Neural cell (in vitro differentiated cells): ENCODE results near the gene CTR9. TPM values are rescaled to one million over a fixed set of nuclear protein-coding genes. Genes with fewer than 3 reads are reported as not detected.
A peak's percentile ranks its signal among the peaks of the same experiment; 100 is the strongest.

Source experiments
- H2AFZ ChIP-seq: fragments of 200-600, 300-800 bp; sonication (generic), shearing (Covaris generic); 2 replicates; pipeline ENCODE4 v1.6.0; 2014; ENCODE audit warnings: low read depth, mild to moderate bottlenecking, antibody characterized with exemption, low read length, moderate library complexity
- H3F3A ChIP-seq: fragments of 200-600 bp; shearing (Covaris generic); 2 replicates; pipeline ENCODE4 v1.6.1; 2016; ENCODE audit warnings: mild to moderate bottlenecking, moderate library complexity, mixed read lengths, antibody characterized with exemption, low read length; ENCODE audit not compliant: insufficient read depth, poor library complexity, severe bottlenecking
- H3K27ac ChIP-seq: fragments of 200-600, 300-800 bp; sonication (generic), shearing (Covaris generic); 2 replicates; pipeline ENCODE4 v1.5.1; 2014; ENCODE audit warnings: mild to moderate bottlenecking, low read length, moderate library complexity
- H3K27me3 ChIP-seq: fragments of 300-800, 200-600 bp; sonication (generic), shearing (Covaris generic); 2 replicates; pipeline ENCODE4 v1.6.0; 2014; ENCODE audit warnings: mild to moderate bottlenecking, low read depth, low read length, moderate library complexity; ENCODE audit not compliant: insufficient read depth
- H3K36me3 ChIP-seq: fragments of 300-800, 200-600 bp; sonication (generic), shearing (Covaris generic); 2 replicates; pipeline ENCODE4 v1.5.1; 2014; ENCODE audit warnings: mild to moderate bottlenecking, antibody characterized with exemption, low read length, moderate library complexity; ENCODE audit not compliant: insufficient read depth
- H3K4me2 ChIP-seq: fragments of 300-800, 200-600 bp; sonication (generic), shearing (Covaris generic); 2 replicates; pipeline ENCODE4 v1.6.0; 2014; ENCODE audit warnings: mild to moderate bottlenecking, low read length
- H3K4me3 ChIP-seq: fragments of 300-800, 200-600 bp; sonication (generic), shearing (Covaris generic); 2 replicates; pipeline ENCODE4 v1.5.1; 2014; ENCODE audit warnings: mild to moderate bottlenecking, low read length, moderate library complexity
- H3K79me2 ChIP-seq: fragments of 200-600 bp; shearing (Covaris generic); replicated peaks from 2 replicates; pipeline ENCODE4 v1.6.0; 2014; ENCODE audit warnings: mild to moderate bottlenecking, low read length, moderate library complexity; ENCODE audit not compliant: insufficient read depth
- H3K9ac ChIP-seq: fragments of 300-800, 200-600 bp; sonication (generic), shearing (Covaris generic); 2 replicates; pipeline ENCODE4 v1.6.1; 2016; ENCODE audit warnings: mild to moderate bottlenecking, low read length, mixed read lengths
- H3K9me2 ChIP-seq: fragments of 200-600 bp; shearing (Covaris generic); 2 replicates; pipeline ENCODE4 v1.6.1; 2016; ENCODE audit warnings: mild to moderate bottlenecking, low read length, mixed read lengths; ENCODE audit not compliant: insufficient read depth
- H3K9me3 ChIP-seq: fragments of 200-600, 300-800 bp; sonication (generic), shearing (Covaris generic); 2 replicates; pipeline ENCODE4 v1.6.1; 2016; ENCODE audit warnings: mild to moderate bottlenecking, mixed run types, low read length, moderate library complexity, mixed read lengths
- H4K20me1 ChIP-seq: fragments of 200-600 bp; shearing (Covaris generic); 2 replicates; pipeline ENCODE4 v1.6.1; 2016; ENCODE audit warnings: mild to moderate bottlenecking, mixed run types; ENCODE audit not compliant: insufficient read depth
- CTCF ChIP-seq: fragments of 450-650 bp; IDR thresholded peaks from 2 replicates; pipeline ENCODE4 v1.5.1; 2014; ENCODE audit warnings: antibody characterized with exemption, mild to moderate bottlenecking, moderate library complexity; ENCODE audit not compliant: poor library complexity, severe bottlenecking
- EP300 ChIP-seq: fragments of 450-650 bp; conservative IDR thresholded peaks from 2 replicates; pipeline ENCODE4 v1.6.1; 2014; ENCODE audit warnings: antibody characterized with exemption, mild to moderate bottlenecking, moderate library complexity; ENCODE audit not compliant: poor library complexity, severe bottlenecking
- EZH2 ChIP-seq: fragments of 200-600, 300-800 bp; shearing (Covaris generic), sonication (generic); IDR thresholded peaks from 2 replicates; pipeline ENCODE4 v1.6.1; 2014; ENCODE audit warnings: antibody characterized with exemption, low read length, borderline replicate concordance, mild to moderate bottlenecking; ENCODE audit not compliant: insufficient read depth, poor library complexity, severe bottlenecking
- MXI1 ChIP-seq: fragments of 450-650 bp; conservative IDR thresholded peaks from 2 replicates; pipeline ENCODE4 v1.6.1; 2014; ENCODE audit warnings: antibody characterized with exemption, mild to moderate bottlenecking; ENCODE audit not compliant: poor library complexity, severe bottlenecking
- POLR2AphosphoS5 ChIP-seq: IDR thresholded peaks from 2 replicates; pipeline ENCODE4 v1.6.1; 2012
- RAD21 ChIP-seq: fragments of 450-650 bp; conservative IDR thresholded peaks from 2 replicates; pipeline ENCODE4 v1.6.1; 2014; ENCODE audit warnings: antibody characterized with exemption, mild to moderate bottlenecking, moderate library complexity
- REST ChIP-seq: IDR thresholded peaks from 2 replicates; pipeline ENCODE4 v1.6.1; 2012; ENCODE audit warnings: borderline replicate concordance
- SMC3 ChIP-seq: fragments of 450-650 bp; conservative IDR thresholded peaks from 2 replicates; pipeline ENCODE4 v1.6.1; 2014; ENCODE audit warnings: antibody characterized with exemption, mild to moderate bottlenecking, moderate library complexity; ENCODE audit not compliant: poor library complexity
- TAF1 ChIP-seq: IDR thresholded peaks from 2 replicates; pipeline ENCODE4 v1.6.1; 2012; ENCODE audit warnings: low read depth
- polyA plus RNA-seq: library from polyadenylated mRNA; depleted of rRNA; stranded (reverse); fragments of >200 nt; gene quantifications from 2 replicates; pipeline ENCODE4 v1.2.3, GENCODE V29; 2014

The CTR9 gene
- polyA plus RNA-seq, 1 donor from 2014 or later: 24.1 TPM

- no peak overlapping the region for H3K9ac ChIP-seq
- H3K4me2 ChIP-seq: no peak overlapping the region
- peak overlapping the region; percentile 63 for H3K4me3 ChIP-seq
- no peaks in the 10 kb centered on the region for H3K27me3 ChIP-seq
- H4K20me1 ChIP-seq: no peaks in the 10 kb centered on the region
- H3F3A ChIP-seq: no peaks in the 10 kb centered on the region
- H3K9me3 ChIP-seq: no peaks in the 10 kb centered on the region
- no peaks in the 10 kb centered on the region for H3K79me2 ChIP-seq
- H3K27ac ChIP-seq: no peak overlapping the region
- H2AFZ ChIP-seq: no peak overlapping the region
- no peaks in the 10 kb centered on the region for H3K9me2 ChIP-seq
- no peak for TF ChIP-seq CTCF
- TF ChIP-seq RAD21: no peak
- no peak for TF ChIP-seq SMC3
- TF ChIP-seq POLR2AphosphoS5: no peak
- no peak for TF ChIP-seq REST
- TF ChIP-seq EP300: no peak
- TF ChIP-seq MXI1: no peak
- H3K36me3 ChIP-seq: no peaks in the 10 kb centered on the region
These were observed 22.1 kb upstream of the CTR9 start for GRCh38 chr11:10728789-10729472.

- Histone ChIP-seq H3K9me2 (no peaks in the 10 kb centered on the region), H3K36me3 (no peaks in the 10 kb centered on the region), H3K4me2 (no peak overlapping the region), H3K27me3 (no peaks in the 10 kb centered on the region), H3F3A (no peaks in the 10 kb centered on the region), H4K20me1 (no peaks in the 10 kb centered on the region), H3K79me2 (no peaks in the 10 kb centered on the region), H3K9ac (no peak overlapping the region), H3K4me3 (no peak overlapping the region), H3K27ac (no peak overlapping the region), H2AFZ (no peak overlapping the region), H3K9me3 (no peaks in the 10 kb centered on the region)
- no peak for TF ChIP-seq REST
- no peak for TF ChIP-seq TAF1
- TF ChIP-seq POLR2AphosphoS5: no peak
- no peak for TF ChIP-seq SMC3
- no peak for TF ChIP-seq MXI1
- TF ChIP-seq RAD21: no peak
- TF ChIP-seq CTCF: no peak
- TF ChIP-seq EZH2: no peak
- TF ChIP-seq EP300: no peak
These were observed 20.9 kb upstream of the CTR9 start for GRCh38 chr11:10730151-10730550.
